Fibroblast of lung (primary cell): ENCODE results near the gene L3MBTL4.

ENCODE experiments used
- CTCF ChIP-seq, 2 donors: IDR thresholded peaks in 1 of 2; conservative IDR thresholded peaks in 1 of 2; 1 replicate in 1 of 2; 2 replicates in 1 of 2; pipeline ENCODE4 v1.5.1; 2011 to 2012; ENCODE audit warnings: low read length in 2 of 2, control low read depth in 1 of 2, inconsistent platforms in 1 of 2, low read depth in 1 of 2, mild to moderate bottlenecking in 1 of 2
- EZH2 ChIP-seq: IDR thresholded peaks from 2 replicates; pipeline ENCODE4 v1.5.1; 2012; ENCODE audit warnings: low read length, control low read depth, mild to moderate bottlenecking; ENCODE audit errors: missing control alignments

- no peak for TF ChIP-seq CTCF (conservative IDR thresholded peaks at IDR 0.05 in 1 of 2, IDR thresholded peaks at IDR 0.05 in 1 of 2; ENCODE audit: low read depth in 1 of 2, low read length in 2 of 2)
- TF ChIP-seq EZH2: no peak
Measured at GRCh38 chr18:6428851-6429395, 14.2 kb upstream of the L3MBTL4 start.
